ENCODE data around the gene EVI2B.
"Not testable (repeated sequence)": the region's sequence is repeated elsewhere in the genome, so short reads cannot be mapped to it uniquely, and the experiment has no call there.

EVI2B gene

DNA sequence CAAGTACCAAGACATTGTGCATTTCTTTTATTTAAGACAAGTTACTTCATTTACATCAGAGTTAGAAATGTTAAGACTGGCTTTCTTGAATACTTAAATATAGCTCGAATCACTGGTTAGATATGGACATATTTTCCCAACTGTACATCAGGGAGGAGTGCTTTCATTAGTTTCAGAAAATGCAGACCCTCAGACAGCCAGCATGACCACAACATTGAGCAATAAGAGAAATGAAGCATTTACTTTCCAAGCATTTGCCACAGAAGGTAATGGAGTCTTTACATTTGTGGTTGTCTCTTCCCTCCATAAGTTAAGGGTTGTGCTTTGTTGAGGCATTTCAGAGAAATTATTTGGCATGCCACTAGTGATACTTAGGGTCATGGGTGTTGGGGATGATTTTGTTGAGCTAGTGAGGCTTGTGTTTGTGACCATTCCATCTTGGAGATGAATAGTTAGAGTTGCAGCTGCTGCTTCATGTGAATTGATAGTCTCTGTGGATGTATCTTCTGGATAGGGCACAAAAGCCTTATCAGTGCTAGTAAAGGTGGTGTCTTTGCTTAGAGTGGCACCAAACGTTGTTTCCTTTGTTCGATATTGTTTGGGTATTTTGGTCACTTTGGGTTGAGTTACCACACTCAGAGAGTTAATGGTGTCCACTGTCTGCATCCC lies 18.9 kb downstream of the EVI2B start:
- Histone ChIP-seq H3K4me1 (ENCODE audit: control insufficient read depth in 5 of 5, insufficient read depth in 5 of 5, low read length in 5 of 5) (no peaks in the 10 kb centered on the region), H3K4me3 (ENCODE audit: low read depth in 1 of 5, low read length in 5 of 5) (no peak overlapping the region), H3K27me3 (ENCODE audit: control insufficient read depth in 5 of 5, insufficient read depth in 4 of 5, low read length in 5 of 5) (no peaks in the 10 kb centered on the region), H3K27ac (ENCODE audit: low read depth, low read length) (no peak overlapping the region), H3K36me3 (ENCODE audit: control insufficient read depth in 5 of 5, insufficient read depth in 5 of 5, low read length in 5 of 5) (peaks cover 0 to 7% (median 0%) of the 10 kb centered on the region in 5 donors), H3K9me3 (ENCODE audit: control insufficient read depth in 5 of 5, low read length in 5 of 5) (no peaks in the 10 kb centered on the region), H3K9ac (ENCODE audit: low read length in 5 of 5) (no peak overlapping the region)

DNA sequence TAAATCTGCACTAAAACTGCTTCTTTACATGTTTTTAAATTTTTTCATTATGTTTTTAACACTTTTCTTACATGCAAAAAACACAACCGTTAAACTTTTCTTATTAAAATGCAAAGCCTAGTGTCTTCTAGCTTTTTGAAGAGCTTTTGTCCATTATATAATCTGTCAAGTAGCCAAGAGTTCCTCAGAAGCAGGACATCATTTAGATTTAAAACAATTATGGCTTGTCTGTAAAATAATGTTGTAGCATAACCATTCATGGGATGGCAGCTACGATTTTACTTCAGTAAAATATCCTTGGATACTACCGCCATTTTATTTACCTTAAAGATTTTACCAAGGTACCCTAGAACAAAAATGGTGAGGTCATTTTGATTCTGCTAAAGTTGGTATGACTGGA lies 19.6 kb downstream of the EVI2B start:
- Histone ChIP-seq H3K27me3 (ENCODE audit: control insufficient read depth in 5 of 5, insufficient read depth in 4 of 5, low read length in 5 of 5) (no peaks in the 10 kb centered on the region), H3K27ac (ENCODE audit: low read depth, low read length) (no peak overlapping the region), H3K36me3 (ENCODE audit: control insufficient read depth in 5 of 5, insufficient read depth in 5 of 5, low read length in 5 of 5) (peaks cover 0 to 7% (median 0%) of the 10 kb centered on the region in 5 donors), H3K4me3 (ENCODE audit: low read depth in 1 of 5, low read length in 5 of 5) (no peak overlapping the region), H3K9ac (ENCODE audit: low read length in 5 of 5) (no peak overlapping the region), H3K4me1 (ENCODE audit: control insufficient read depth in 5 of 5, insufficient read depth in 5 of 5, low read length in 5 of 5) (no peaks in the 10 kb centered on the region), H3K9me3 (ENCODE audit: control insufficient read depth in 5 of 5, low read length in 5 of 5) (no peaks in the 10 kb centered on the region)

DNA sequence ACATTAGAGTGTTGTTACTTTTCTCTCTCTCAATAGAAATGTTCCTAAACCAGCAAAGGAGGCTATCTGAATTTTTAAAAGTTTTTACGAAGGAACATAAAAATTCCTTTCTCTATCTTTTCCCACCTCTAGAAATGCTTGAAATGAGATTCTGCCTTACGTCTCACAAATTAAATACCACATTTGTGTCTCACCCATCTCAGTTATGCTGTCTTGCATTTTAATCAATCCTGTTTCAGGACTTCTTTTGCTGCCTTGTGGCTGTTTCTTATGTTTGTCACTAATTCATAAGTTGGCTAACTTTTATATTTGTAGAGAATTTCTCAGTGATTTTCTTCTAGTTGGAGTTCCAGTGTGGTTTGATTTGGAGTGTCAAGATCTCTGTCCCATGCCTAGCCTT lies 20.3 kb downstream of the EVI2B start:
- H3K9me3 ChIP-seq (ENCODE audit: control insufficient read depth in 5 of 5, low read length in 5 of 5): no peaks in the 10 kb centered on the region
- no peak overlapping the region for H3K27ac ChIP-seq (ENCODE audit: low read depth, low read length)
- no peaks in the 10 kb centered on the region for H3K27me3 ChIP-seq (ENCODE audit: control insufficient read depth in 5 of 5, insufficient read depth in 4 of 5, low read length in 5 of 5)
- H3K4me3 ChIP-seq (ENCODE audit: low read depth in 1 of 5, low read length in 5 of 5): no peak overlapping the region
- H3K4me1 ChIP-seq (ENCODE audit: control insufficient read depth in 5 of 5, insufficient read depth in 5 of 5, low read length in 5 of 5): no peaks in the 10 kb centered on the region
- no peak overlapping the region for H3K9ac ChIP-seq (ENCODE audit: low read length in 5 of 5)
- peaks cover 0 to 7% (median 0%) of the 10 kb centered on the region in 5 donors for H3K36me3 ChIP-seq (ENCODE audit: control insufficient read depth in 5 of 5, insufficient read depth in 5 of 5, low read length in 5 of 5)

DNA sequence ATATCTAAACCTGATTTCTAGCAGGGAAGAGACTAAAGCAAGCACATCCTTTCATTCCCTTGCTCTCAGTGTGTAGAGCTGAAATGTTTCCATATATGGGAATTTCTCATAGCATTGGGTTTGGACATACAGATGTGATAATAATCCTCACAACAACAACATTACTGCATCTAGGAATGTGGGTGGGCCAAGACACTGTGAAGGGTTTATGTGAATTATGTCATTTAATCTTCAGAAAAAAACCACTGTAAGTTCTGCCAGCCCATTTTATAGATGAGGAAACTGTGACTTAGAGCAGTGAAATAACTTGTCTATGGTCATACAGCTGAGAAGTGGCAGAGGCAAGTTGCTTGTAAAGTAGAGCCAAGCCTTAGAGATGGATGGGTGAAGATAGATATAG lies 22.0 kb downstream of the EVI2B start:
- no peaks in the 10 kb centered on the region for H3K9me3 ChIP-seq (ENCODE audit: control insufficient read depth in 5 of 5, low read length in 5 of 5)
- no peak overlapping the region for H3K9ac ChIP-seq (ENCODE audit: low read length in 5 of 5)
- H3K4me1 ChIP-seq (ENCODE audit: control insufficient read depth in 5 of 5, insufficient read depth in 5 of 5, low read length in 5 of 5): no peaks in the 10 kb centered on the region
- no peak overlapping the region for H3K4me3 ChIP-seq (ENCODE audit: low read depth in 1 of 5, low read length in 5 of 5)
- no peaks in the 10 kb centered on the region for H3K27me3 ChIP-seq (ENCODE audit: control insufficient read depth in 5 of 5, insufficient read depth in 4 of 5, low read length in 5 of 5)
- peaks cover 0 to 7% (median 2%) of the 10 kb centered on the region in 5 donors for H3K36me3 ChIP-seq (ENCODE audit: control insufficient read depth in 5 of 5, insufficient read depth in 5 of 5, low read length in 5 of 5)
- no peak overlapping the region for H3K27ac ChIP-seq (ENCODE audit: low read depth, low read length)

DNA sequence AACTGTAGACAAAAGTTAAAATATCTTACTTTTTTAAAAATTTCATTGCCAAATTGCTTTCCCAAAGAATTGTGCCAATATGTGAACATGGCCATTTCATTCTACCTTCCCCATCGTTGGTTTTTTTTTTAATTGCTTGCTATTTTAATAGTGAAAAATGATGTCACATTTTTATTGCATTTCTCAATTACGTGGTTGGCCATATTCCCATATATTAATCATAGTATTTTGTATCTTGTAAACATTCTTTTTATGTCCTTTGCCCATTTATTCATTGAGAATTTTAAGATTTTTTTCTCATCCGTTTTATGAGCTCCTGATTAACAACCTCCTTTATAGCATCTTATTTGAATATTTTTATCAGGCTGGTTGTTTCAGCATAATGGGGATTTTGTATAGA lies 24.1 kb downstream of the EVI2B start:
- no peak overlapping the region for H3K27ac ChIP-seq (ENCODE audit: low read depth, low read length)
- H3K36me3 ChIP-seq (ENCODE audit: control insufficient read depth in 5 of 5, insufficient read depth in 5 of 5, low read length in 5 of 5): peaks cover 0 to 7% (median 2%) of the 10 kb centered on the region in 5 donors
- no peak overlapping the region for H3K4me3 ChIP-seq (ENCODE audit: low read depth in 1 of 5, low read length in 5 of 5)
- H3K4me1 ChIP-seq (ENCODE audit: control insufficient read depth in 5 of 5, insufficient read depth in 5 of 5, low read length in 5 of 5): no peaks in the 10 kb centered on the region
- no peaks in the 10 kb centered on the region for H3K27me3 ChIP-seq (ENCODE audit: control insufficient read depth in 5 of 5, insufficient read depth in 4 of 5, low read length in 5 of 5)
- no peaks in the 10 kb centered on the region for H3K9me3 ChIP-seq (ENCODE audit: control insufficient read depth in 5 of 5, low read length in 5 of 5)
- H3K9ac ChIP-seq (ENCODE audit: low read length in 5 of 5): no peak overlapping the region

DNA sequence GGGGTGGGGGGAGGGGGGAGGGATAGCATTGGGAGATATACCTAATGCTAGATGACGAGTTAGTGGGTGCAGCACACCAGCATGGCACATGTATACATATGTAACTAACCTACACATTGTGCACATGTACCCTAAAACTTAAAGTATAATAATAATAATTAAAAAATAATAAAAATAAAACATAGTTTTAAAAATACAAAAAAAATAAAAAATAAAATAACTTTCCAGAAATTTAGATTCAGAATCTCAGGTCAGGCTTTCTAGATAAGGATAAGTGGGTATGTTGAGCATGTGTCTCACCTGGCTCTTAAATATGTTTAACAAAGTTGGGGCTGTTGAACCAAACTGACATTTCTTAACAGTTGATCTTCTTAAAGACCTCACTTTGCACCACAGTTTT lies 25.9 kb downstream of the EVI2B start:
- not testable (repeated sequence) for H3K36me3 ChIP-seq (ENCODE audit: control insufficient read depth in 5 of 5, insufficient read depth in 5 of 5, low read length in 5 of 5); H3K4me1 ChIP-seq (ENCODE audit: control insufficient read depth in 5 of 5, insufficient read depth in 5 of 5, low read length in 5 of 5); H3K27ac ChIP-seq (ENCODE audit: low read depth, low read length); H3K27me3 ChIP-seq (ENCODE audit: control insufficient read depth in 5 of 5, insufficient read depth in 4 of 5, low read length in 5 of 5); H3K9me3 ChIP-seq (ENCODE audit: control insufficient read depth in 5 of 5, low read length in 5 of 5); H3K4me3 ChIP-seq (ENCODE audit: low read depth in 1 of 5, low read length in 5 of 5); H3K9ac ChIP-seq (ENCODE audit: low read length in 5 of 5)

DNA sequence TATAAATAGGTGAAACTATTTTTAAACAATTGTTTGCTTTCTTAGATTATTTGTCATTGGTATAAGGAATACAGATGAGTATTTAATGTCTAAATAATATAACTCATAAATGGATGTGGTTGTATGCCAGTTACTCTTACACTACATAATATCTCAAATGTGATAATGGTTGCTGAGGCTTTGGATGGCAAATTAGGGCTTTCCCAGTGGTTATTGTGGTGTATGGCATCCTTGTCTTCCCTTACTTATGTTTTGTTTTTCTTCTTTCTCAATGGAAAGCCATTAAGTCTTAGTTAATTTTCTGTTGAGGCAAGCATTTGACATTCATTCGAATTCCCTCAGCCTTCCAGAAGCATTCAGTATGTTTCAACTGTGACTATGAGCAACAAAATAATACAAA lies 27.3 kb downstream of the EVI2B start:
- H3K4me1 ChIP-seq (ENCODE audit: control insufficient read depth in 5 of 5, insufficient read depth in 5 of 5, low read length in 5 of 5): no peaks in the 10 kb centered on the region
- no peaks in the 10 kb centered on the region for H3K9me3 ChIP-seq (ENCODE audit: control insufficient read depth in 5 of 5, low read length in 5 of 5)
- H3K4me3 ChIP-seq (ENCODE audit: low read depth in 1 of 5, low read length in 5 of 5): no peak overlapping the region

DNA sequence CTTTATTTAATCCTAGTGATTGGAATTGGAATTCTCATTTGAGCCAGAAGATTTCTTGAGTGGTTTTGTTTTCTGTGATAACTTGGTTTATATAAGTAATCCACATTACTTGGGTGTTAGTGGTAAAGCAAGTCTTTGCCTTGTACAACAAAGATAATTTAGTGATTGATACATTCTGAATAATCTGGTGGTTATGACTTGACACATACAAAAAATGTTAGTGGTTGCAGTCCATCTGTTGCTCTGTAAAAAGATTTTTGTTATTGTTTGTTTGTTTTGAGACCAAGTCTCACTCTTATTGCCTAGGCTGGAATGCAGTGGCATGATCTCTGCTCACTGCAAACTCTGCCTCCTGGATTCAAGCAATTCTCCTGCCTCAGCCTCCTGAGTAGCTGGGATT lies 30.0 kb downstream of the EVI2B start:
- no peaks in the 10 kb centered on the region for H3K4me1 ChIP-seq (ENCODE audit: control insufficient read depth in 5 of 5, insufficient read depth in 5 of 5, low read length in 5 of 5)
- no peak overlapping the region for H3K9ac ChIP-seq (ENCODE audit: low read length in 5 of 5)
- peaks cover 2 to 9% (median 4%) of the 10 kb centered on the region in 5 donors for H3K36me3 ChIP-seq (ENCODE audit: control insufficient read depth in 5 of 5, insufficient read depth in 5 of 5, low read length in 5 of 5)
- no peak overlapping the region for H3K4me3 ChIP-seq (ENCODE audit: low read depth in 1 of 5, low read length in 5 of 5)
- no peaks in the 10 kb centered on the region for H3K9me3 ChIP-seq (ENCODE audit: control insufficient read depth in 5 of 5, low read length in 5 of 5)
- H3K27ac ChIP-seq (ENCODE audit: low read depth, low read length): no peak overlapping the region
- no peaks in the 10 kb centered on the region for H3K27me3 ChIP-seq (ENCODE audit: control insufficient read depth in 5 of 5, insufficient read depth in 4 of 5, low read length in 5 of 5)

More for the DNA sequence above, 27.3 kb downstream of the EVI2B start:
- no peaks in the 10 kb centered on the region for H3K27me3 ChIP-seq (ENCODE audit: control insufficient read depth in 5 of 5, insufficient read depth in 4 of 5, low read length in 5 of 5)
- no peak overlapping the region for H3K9ac ChIP-seq (ENCODE audit: low read length in 5 of 5)
- H3K27ac ChIP-seq (ENCODE audit: low read depth, low read length): no peak overlapping the region
- H3K36me3 ChIP-seq (ENCODE audit: control insufficient read depth in 5 of 5, insufficient read depth in 5 of 5, low read length in 5 of 5): peaks cover 0 to 5% (median 2%) of the 10 kb centered on the region in 5 donors

DNA sequence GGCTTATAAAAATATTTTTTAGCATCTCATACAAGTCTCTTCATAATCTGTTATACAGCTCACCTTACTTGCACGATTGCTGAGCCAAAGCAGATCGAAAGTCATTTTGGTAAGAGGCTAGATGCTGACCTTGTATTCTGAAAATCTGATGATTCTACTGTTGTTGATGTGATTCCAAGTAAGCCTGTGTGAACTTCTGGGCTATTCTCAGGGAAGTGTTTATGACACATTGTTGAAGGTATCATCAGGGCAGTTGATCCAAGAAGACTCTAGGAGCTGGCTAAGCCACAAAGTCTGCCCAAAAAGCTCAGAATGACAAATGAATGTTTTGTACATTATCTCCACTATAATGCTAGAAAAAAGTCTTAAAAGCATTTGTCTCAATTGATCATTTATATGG lies 32.8 kb downstream of the EVI2B start:
- peaks cover 8 to 19% (median 12%) of the 10 kb centered on the region in 5 donors for H3K36me3 ChIP-seq (ENCODE audit: control insufficient read depth in 5 of 5, insufficient read depth in 5 of 5, low read length in 5 of 5)

DNA sequence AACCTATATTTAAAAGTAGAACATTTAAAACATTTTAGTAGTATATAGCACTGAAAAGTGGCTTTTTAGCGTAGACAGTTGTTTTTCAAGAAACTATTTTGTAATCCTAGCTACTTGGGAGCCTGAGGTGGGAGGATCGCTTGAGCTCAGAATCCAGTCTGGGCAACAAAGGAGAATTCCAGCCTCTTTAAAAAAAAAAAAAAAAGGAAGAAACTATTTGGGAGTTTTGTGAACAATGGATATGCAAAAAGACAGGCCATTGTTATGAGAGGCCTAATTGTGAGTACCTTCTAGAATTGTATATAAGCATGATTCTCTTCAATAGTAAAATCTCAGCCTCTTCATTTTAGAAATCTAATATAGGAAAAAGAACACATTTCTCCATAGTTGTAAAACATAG lies 34.5 kb downstream of the EVI2B start:
- Histone ChIP-seq H3K27me3 (ENCODE audit: control insufficient read depth in 5 of 5, insufficient read depth in 4 of 5, low read length in 5 of 5) (no peaks in the 10 kb centered on the region), H3K27ac (ENCODE audit: low read depth, low read length) (no peak overlapping the region), H3K36me3 (ENCODE audit: control insufficient read depth in 5 of 5, insufficient read depth in 5 of 5, low read length in 5 of 5) (peaks cover 8 to 19% (median 12%) of the 10 kb centered on the region in 5 donors), H3K4me1 (ENCODE audit: control insufficient read depth in 5 of 5, insufficient read depth in 5 of 5, low read length in 5 of 5) (peaks cover 0 to 4% (median 2%) of the 10 kb centered on the region in 5 donors), H3K9me3 (ENCODE audit: control insufficient read depth in 5 of 5, low read length in 5 of 5) (no peaks in the 10 kb centered on the region), H3K4me3 (ENCODE audit: low read depth in 1 of 5, low read length in 5 of 5) (no peak overlapping the region), H3K9ac (ENCODE audit: low read length in 5 of 5) (no peak overlapping the region)

More for the DNA sequence above, 32.8 kb downstream of the EVI2B start:
- Histone ChIP-seq H3K9me3 (ENCODE audit: control insufficient read depth in 5 of 5, low read length in 5 of 5) (no peaks in the 10 kb centered on the region), H3K27me3 (ENCODE audit: control insufficient read depth in 5 of 5, insufficient read depth in 4 of 5, low read length in 5 of 5) (no peaks in the 10 kb centered on the region), H3K27ac (ENCODE audit: low read depth, low read length) (no peak overlapping the region), H3K9ac (ENCODE audit: low read length in 5 of 5) (no peak overlapping the region), H3K4me1 (ENCODE audit: control insufficient read depth in 5 of 5, insufficient read depth in 5 of 5, low read length in 5 of 5) (no peaks in the 10 kb centered on the region), H3K4me3 (ENCODE audit: low read depth in 1 of 5, low read length in 5 of 5) (no peak overlapping the region)
